Measurements from ENCODE around the gene DIAPH2.
"Not testable (repeated sequence)": the region's sequence is repeated elsewhere in the genome, so short reads cannot be mapped to it uniquely, and the experiment has no call there.

Gene DIAPH2

GRCh38 chrX:96834137-96834536, 149.5 kb downstream of the DIAPH2 start:
- no peak for DNase-seq

GRCh38 chrX:96835660-96836289, 151.1 kb downstream of the DIAPH2 start:
- no peak for DNase-seq

- DNase-seq = no peak
Measured at GRCh38 chrX:96837808-96838207, 153.2 kb downstream of the DIAPH2 start.

GRCh38 chrX:96838537-96838936, 153.9 kb downstream of the DIAPH2 start:
- DNase-seq = no peak

- no peak for DNase-seq
Measured at GRCh38 chrX:96841325-96841724, 156.7 kb downstream of the DIAPH2 start.

- not testable (repeated sequence) for DNase-seq
Measured at GRCh38 chrX:96841866-96842265, 157.2 kb downstream of the DIAPH2 start.

GRCh38 chrX:96843566-96843965, 158.9 kb downstream of the DIAPH2 start:
- no peak for DNase-seq

- no peak for DNase-seq
Measured at GRCh38 chrX:96846841-96847240, 162.2 kb downstream of the DIAPH2 start.

- DNase-seq = not testable (repeated sequence)
Measured at GRCh38 chrX:96859422-96859821, 174.8 kb downstream of the DIAPH2 start.

GRCh38 chrX:96861218-96861617, 176.6 kb downstream of the DIAPH2 start:
- no peak for DNase-seq

- DNase-seq = no peak
Measured at GRCh38 chrX:96861661-96862060, 177.0 kb downstream of the DIAPH2 start.

- no peak for DNase-seq
Measured at GRCh38 chrX:96883608-96884007, 199.0 kb downstream of the DIAPH2 start, which contains the start of gene RPA4. Gene RPA4 (plus strand): TSS chrX:96883908. CDS start chrX:96884311, 403 bp downstream.

- no peak for DNase-seq
Measured at GRCh38 chrX:96884027-96884426, 199.4 kb downstream of the DIAPH2 start.

- DNase-seq = no peak
Measured at GRCh38 chrX:96889726-96890125, 205.1 kb downstream of the DIAPH2 start.

- DNase-seq = no peak
Measured at GRCh38 chrX:96906741-96907140, 222.1 kb downstream of the DIAPH2 start.

- no peak for DNase-seq
Measured at GRCh38 chrX:96907516-96908272, 223.1 kb downstream of the DIAPH2 start.

GRCh38 chrX:96909291-96909690, 224.6 kb downstream of the DIAPH2 start:
- no peak for DNase-seq

GRCh38 chrX:96918864-96919263, 234.2 kb downstream of the DIAPH2 start:
- DNase-seq = no peak

GRCh38 chrX:96919672-96920071, 235.0 kb downstream of the DIAPH2 start:
- no peak for DNase-seq

- no peak for DNase-seq
Measured at GRCh38 chrX:96924581-96924980, 239.9 kb downstream of the DIAPH2 start.

GRCh38 chrX:96929036-96929435, 244.4 kb downstream of the DIAPH2 start:
- DNase-seq = no peak

- no peak for DNase-seq
Measured at GRCh38 chrX:96957718-96958117, 273.1 kb downstream of the DIAPH2 start.

- DNase-seq = no peak
Measured at GRCh38 chrX:96971812-96972211, 287.2 kb downstream of the DIAPH2 start.

- no peak for DNase-seq
Measured at GRCh38 chrX:96978906-96979305, 294.3 kb downstream of the DIAPH2 start.

Measured in C1 segment of cervical spinal cord (tissue), 14 donors.